Vagina (tissue), 2 donors: ENCODE measurements around the gene KCNQ2. TPM values are rescaled to one million over a fixed set of nuclear protein-coding genes. Genes with fewer than 3 reads are reported as not detected.

Experiments
- DNase-seq, 2 donors: peaks; one replicate each; pipeline ENCODE4 v3.0.0-alpha.2; 2017; ENCODE audit errors: extremely low spot score in 2 of 2
- H3K27ac ChIP-seq: fragments of 200-600 bp; sonication (generic); one replicate; pipeline ENCODE4 v1.5.1; 2019
- H3K27me3 ChIP-seq: fragments of 200-600 bp; sonication (generic); one replicate; pipeline ENCODE4 v1.5.1; 2019
- H3K36me3 ChIP-seq, 2 donors: fragments of 200-600 bp; sonication (generic); one replicate each; pipeline ENCODE4 v1.5.1; 2017 to 2019
- H3K4me1 ChIP-seq: fragments of 200-600 bp; sonication (generic); one replicate; pipeline ENCODE4 v1.5.1; 2019
- H3K4me3 ChIP-seq, 2 donors: fragments of 200-600 bp; sonication (generic); 1 replicate in 1 of 2; 2 replicates in 1 of 2; pipeline ENCODE4 v1.5.1; 2016 to 2019
- H3K9me3 ChIP-seq: fragments of 200-600 bp; sonication (generic); one replicate; pipeline ENCODE4 v1.5.1; 2019
- POLR2A ChIP-seq, 2 donors: fragments of 450-650 bp; IDR thresholded peaks; one replicate each; pipeline ENCODE4 v1.6.1; 2017; ENCODE audit warnings: antibody characterized with exemption in 2 of 2, mild to moderate bottlenecking in 2 of 2, moderate library complexity in 2 of 2
- POLR2AphosphoS5 ChIP-seq, 2 donors: sonication (generic); formaldehyde crosslinking; IDR thresholded peaks; one replicate each; pipeline ENCODE4 v1.9.0; 2017; ENCODE audit warnings: antibody characterized with exemption in 2 of 2, mild to moderate bottlenecking in 2 of 2, low read depth in 1 of 2; ENCODE audit not compliant: insufficient read depth in 1 of 2
- intact Hi-C: fragments of 100-400 bp; cut with DNase I; formaldehyde crosslinking; loops from one replicate; pipeline ENCODE4 v1.15.1; 2023
- total RNA-seq: library from RNA; depleted of rRNA; stranded (reverse); fragments of >200 nt; gene quantifications from one replicate; pipeline ENCODE4 v1.2.3, GENCODE V29; 2016
- TF ChIP-seq, protein P1 (sequence below), 3 experiments: fragments of 450-650 bp in 2 of 3; fragments of 200-600 bp in 1 of 3; sonication (generic) in 1 of 3; IDR thresholded peaks; one replicate each; pipeline ENCODE4 v1.5.1; 2017 to 2019; ENCODE audit warnings: antibody characterized with exemption in 3 of 3, mild to moderate bottlenecking in 2 of 3, moderate library complexity in 2 of 3

The KCNQ2 gene
- total RNA-seq, 1 donor from 2014 or later: 1.2 TPM

GRCh38 chr20:63444548-63444947 is 27.9 kb downstream of the KCNQ2 start:
- intact Hi-C loops: no loop called here
- Histone ChIP-seq H3K9me3 (no peaks in the 10 kb centered on the region), H3K27ac (no peak overlapping the region), H3K4me1 (no peaks in the 10 kb centered on the region), H3K4me3 (no peak overlapping the region), H3K36me3 (no peaks in the 10 kb centered on the region), H3K27me3 (no peaks in the 10 kb centered on the region)
- no peak for TF ChIP-seq POLR2A (IDR thresholded peaks at IDR 0.05)
- TF ChIP-seq POLR2AphosphoS5 (IDR thresholded peaks at IDR 0.05; ENCODE audit: insufficient read depth in 1 of 2, low read depth in 1 of 2): no peak
- TF ChIP-seq, protein P1, sequence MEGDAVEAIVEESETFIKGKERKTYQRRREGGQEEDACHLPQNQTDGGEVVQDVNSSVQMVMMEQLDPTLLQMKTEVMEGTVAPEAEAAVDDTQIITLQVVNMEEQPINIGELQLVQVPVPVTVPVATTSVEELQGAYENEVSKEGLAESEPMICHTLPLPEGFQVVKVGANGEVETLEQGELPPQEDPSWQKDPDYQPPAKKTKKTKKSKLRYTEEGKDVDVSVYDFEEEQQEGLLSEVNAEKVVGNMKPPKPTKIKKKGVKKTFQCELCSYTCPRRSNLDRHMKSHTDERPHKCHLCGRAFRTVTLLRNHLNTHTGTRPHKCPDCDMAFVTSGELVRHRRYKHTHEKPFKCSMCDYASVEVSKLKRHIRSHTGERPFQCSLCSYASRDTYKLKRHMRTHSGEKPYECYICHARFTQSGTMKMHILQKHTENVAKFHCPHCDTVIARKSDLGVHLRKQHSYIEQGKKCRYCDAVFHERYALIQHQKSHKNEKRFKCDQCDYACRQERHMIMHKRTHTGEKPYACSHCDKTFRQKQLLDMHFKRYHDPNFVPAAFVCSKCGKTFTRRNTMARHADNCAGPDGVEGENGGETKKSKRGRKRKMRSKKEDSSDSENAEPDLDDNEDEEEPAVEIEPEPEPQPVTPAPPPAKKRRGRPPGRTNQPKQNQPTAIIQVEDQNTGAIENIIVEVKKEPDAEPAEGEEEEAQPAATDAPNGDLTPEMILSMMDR (IDR thresholded peaks at IDR 0.05): no peak
- no peak for DNase-seq

DNA sequence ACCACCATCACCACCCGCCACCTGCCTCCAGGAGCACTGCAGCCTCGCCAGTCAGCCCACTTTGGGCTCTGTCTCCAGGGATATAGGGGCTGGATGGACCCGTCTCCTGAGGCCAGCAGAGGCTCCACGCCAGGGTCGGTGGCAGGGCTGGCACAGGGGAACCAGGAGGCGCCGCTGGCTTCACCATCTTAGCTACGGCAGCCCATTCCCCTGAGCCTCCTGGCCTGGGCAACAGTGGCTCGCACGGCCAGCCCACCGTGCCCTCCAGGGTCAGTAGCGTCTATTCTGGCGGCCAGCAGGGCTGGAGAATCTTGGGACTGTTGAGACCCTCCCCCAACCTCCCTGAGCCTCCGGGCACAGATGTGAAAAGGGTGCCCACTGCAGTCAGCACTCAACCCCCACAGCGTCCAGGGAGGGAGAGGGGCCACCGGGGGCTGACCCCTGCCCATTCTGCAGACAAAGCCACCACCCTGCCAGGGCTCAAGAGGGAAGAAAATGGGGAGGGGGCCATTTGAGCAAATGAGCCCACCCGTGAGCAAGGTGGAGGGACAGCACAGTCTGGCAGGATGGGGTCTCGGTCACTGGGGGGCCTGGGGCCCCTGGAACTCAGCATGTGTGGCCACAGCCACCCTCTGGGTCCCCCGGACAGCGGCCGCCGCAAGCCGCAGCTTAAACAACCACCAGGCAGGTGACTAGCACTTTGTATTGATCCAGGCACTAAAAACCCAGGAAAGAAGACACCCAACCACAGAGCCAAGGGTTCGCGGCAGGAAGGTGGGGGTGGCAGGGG is 28.7 kb downstream of the KCNQ2 start:
- Histone ChIP-seq H3K27ac (no peak overlapping the region), H3K36me3 (no peaks in the 10 kb centered on the region), H3K4me1 (no peaks in the 10 kb centered on the region), H3K9me3 (no peaks in the 10 kb centered on the region), H3K4me3 (no peak overlapping the region), H3K27me3 (no peaks in the 10 kb centered on the region)
- no peak for TF ChIP-seq POLR2AphosphoS5 (IDR thresholded peaks at IDR 0.05; ENCODE audit: insufficient read depth in 1 of 2, low read depth in 1 of 2)
- no peak for DNase-seq
- intact Hi-C loops: no loop called here

DNA sequence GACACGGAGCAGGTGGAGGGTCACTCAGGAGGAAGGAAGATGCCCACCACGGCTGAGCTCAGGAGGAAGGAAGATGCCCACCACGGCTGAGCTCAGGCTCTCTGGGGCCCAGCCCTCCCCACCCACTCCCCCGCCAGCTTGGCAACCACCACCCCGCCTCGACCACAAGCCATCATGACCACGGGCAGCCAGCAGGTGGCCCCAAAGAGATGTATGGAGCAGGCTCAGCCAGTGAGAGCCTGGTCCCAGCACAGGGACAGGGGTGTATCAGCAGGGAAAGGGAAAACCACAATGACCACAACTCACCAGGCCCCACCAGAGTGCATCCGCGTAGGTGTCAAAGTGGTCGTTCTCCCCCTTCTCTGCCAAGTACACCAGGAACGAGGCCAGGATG is 30.4 kb downstream of the KCNQ2 start:
- Histone ChIP-seq H3K27ac (no peak overlapping the region), H3K4me3 (no peak overlapping the region), H3K27me3 (no peaks in the 10 kb centered on the region), H3K4me1 (no peaks in the 10 kb centered on the region), H3K9me3 (no peaks in the 10 kb centered on the region), H3K36me3 (no peaks in the 10 kb centered on the region)
- TF ChIP-seq, protein P1 (IDR thresholded peaks at IDR 0.05): no peak
- TF ChIP-seq POLR2AphosphoS5 (IDR thresholded peaks at IDR 0.05; ENCODE audit: insufficient read depth in 1 of 2, low read depth in 1 of 2): no peak
- no peak for TF ChIP-seq POLR2A (IDR thresholded peaks at IDR 0.05)
- intact Hi-C loops: no loop called here
- no peak for DNase-seq

DNA sequence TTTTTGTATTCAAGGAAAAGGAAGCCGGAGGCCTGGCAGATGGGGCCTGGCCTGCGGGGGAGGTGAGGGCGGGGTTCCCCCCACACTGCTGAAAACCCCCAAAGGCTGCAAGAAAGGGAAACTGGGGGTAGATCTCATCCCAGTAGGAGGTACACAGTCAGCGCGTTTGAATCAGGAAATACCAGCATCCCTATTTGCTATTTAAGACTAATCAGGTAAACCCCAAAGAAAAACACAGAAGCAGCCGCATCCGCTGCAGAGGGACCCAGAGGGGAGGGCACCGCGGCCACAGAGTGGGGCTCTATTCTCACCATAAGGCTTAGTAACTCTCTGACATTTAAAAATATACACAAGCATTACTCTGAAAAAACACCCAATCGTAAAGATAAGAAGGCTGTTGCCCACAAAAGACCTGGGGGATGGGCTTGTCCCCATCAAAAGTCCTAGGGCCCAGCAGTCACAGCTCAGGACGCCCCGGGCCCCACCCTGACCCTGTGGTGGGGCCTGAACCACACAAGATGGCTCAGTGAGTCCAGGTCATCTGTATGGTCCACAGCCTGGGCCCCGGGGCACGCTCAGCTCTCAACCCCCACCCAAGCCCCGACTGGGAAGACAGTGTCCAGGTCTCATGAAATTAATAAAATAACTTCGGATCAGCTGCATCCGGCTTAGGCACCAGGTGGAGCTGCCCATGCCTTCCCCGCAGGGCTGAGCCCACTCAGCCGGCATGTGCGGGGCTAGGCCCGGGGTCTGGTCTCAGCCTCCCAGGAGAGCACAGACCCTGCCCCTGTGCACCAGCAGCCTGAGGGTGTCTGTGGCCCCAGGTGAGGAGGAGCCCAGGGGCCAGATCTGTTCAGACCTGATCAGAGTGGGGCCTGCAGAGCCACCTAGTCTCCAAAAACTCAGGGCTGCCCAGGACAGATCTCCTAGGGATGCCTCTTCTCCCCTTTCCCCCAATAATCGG is 31.0 kb downstream of the KCNQ2 start:
- no peak overlapping the region for H3K4me3 ChIP-seq
- TF ChIP-seq POLR2AphosphoS5 (IDR thresholded peaks at IDR 0.05; ENCODE audit: insufficient read depth in 1 of 2, low read depth in 1 of 2) (no peak), POLR2A (IDR thresholded peaks at IDR 0.05) (no peak)
- TF ChIP-seq, protein P1 (IDR thresholded peaks at IDR 0.05): no peak
- no peaks in the 10 kb centered on the region for H3K36me3 ChIP-seq
- no peak overlapping the region for H3K27ac ChIP-seq
- no peaks in the 10 kb centered on the region for H3K27me3 ChIP-seq
- intact Hi-C loops: no loop called here
- no peak for DNase-seq
- no peaks in the 10 kb centered on the region for H3K4me1 ChIP-seq
- H3K9me3 ChIP-seq: no peaks in the 10 kb centered on the region

DNA sequence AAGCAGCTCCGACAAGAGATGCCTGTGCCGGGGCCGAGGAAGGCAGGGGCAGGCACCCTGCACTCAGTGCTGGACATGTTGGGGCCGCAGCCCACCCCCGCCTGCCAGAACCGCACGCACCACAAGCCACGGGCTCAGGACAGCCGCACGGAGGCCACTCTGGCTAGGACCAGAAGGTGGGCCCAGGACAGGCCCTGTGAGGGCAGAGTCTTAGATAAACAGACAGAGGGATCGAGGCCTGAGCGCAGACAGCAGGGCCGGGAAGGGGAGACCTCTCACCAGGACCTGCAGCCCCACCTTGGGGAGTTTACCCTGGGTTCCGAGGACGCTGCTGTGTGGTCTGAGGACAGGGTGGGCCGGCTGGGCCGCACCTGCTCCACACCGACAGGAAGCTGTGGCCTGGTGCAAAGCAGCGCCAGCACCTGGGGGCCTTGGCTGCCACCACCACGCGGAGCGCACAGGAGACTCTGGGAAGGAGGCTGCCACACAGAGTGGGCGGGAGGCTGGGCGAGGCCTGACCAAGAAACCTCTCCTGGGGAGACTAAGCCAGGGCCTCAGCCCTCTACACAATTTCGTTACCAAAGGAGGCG is 32.0 kb downstream of the KCNQ2 start:
- H3K27ac ChIP-seq: no peak overlapping the region
- H3K4me3 ChIP-seq: no peak overlapping the region
- no peaks in the 10 kb centered on the region for H3K9me3 ChIP-seq
- no peaks in the 10 kb centered on the region for H3K27me3 ChIP-seq
- no peaks in the 10 kb centered on the region for H3K4me1 ChIP-seq
- H3K36me3 ChIP-seq: no peaks in the 10 kb centered on the region
- intact Hi-C loops: no loop called here
- no peak for TF ChIP-seq POLR2A (IDR thresholded peaks at IDR 0.05)
- TF ChIP-seq, protein P1 (IDR thresholded peaks at IDR 0.05): no peak
- TF ChIP-seq POLR2AphosphoS5 (IDR thresholded peaks at IDR 0.05; ENCODE audit: insufficient read depth in 1 of 2, low read depth in 1 of 2): no peak
- DNase-seq: no peak
